Measurements from ENCODE around the gene CELSR2.

Gene CELSR2

GRCh38 chr1:109241344-109241743 is 8.0 kb upstream of the CELSR2 start:
- no peak for DNase-seq

GRCh38 chr1:109241841-109242345 is 7.4 kb upstream of the CELSR2 start:
- TF ChIP-seq CTCF (IDR thresholded peaks at IDR 0.05; ENCODE audit: low read depth, low read length), result no peak
- H3K4me3 ChIP-seq (ENCODE audit: low read depth, low read length), result no peak overlapping the region
- H3K27me3 ChIP-seq (ENCODE audit: insufficient read depth, low read depth, severe bottlenecking), result no peaks in the 10 kb centered on the region
- no peaks in the 10 kb centered on the region for H3K9me3 ChIP-seq (ENCODE audit: severe bottlenecking)
- no peak for DNase-seq
- H3K36me3 ChIP-seq, result peaks cover 25% of the 10 kb centered on the region
- no peak overlapping the region for H3K27ac ChIP-seq

More at GRCh38 chr1:109241344-109241743, 8.0 kb upstream of the CELSR2 start:
- no peak overlapping the region for H3K27ac ChIP-seq
- H3K36me3 ChIP-seq, result peaks cover 30% of the 10 kb centered on the region
- no peaks in the 10 kb centered on the region for H3K9me3 ChIP-seq (ENCODE audit: severe bottlenecking)
- no peak overlapping the region for H3K4me3 ChIP-seq (ENCODE audit: low read depth, low read length)
- H3K27me3 ChIP-seq (ENCODE audit: insufficient read depth, low read depth, severe bottlenecking), result no peaks in the 10 kb centered on the region
- TF ChIP-seq CTCF (IDR thresholded peaks at IDR 0.05; ENCODE audit: low read depth, low read length), result no peak

- no peaks in the 10 kb centered on the region for H3K27me3 ChIP-seq (ENCODE audit: insufficient read depth, low read depth, severe bottlenecking)
These were observed 7.0 kb upstream of the CELSR2 start for GRCh38 chr1:109242387-109242786.

GRCh38 chr1:109243221-109243620 is 6.1 kb upstream of the CELSR2 start:
- no peaks in the 10 kb centered on the region for H3K9me3 ChIP-seq (ENCODE audit: severe bottlenecking)
- no peak for TF ChIP-seq CTCF (IDR thresholded peaks at IDR 0.05; ENCODE audit: low read depth, low read length)
- peaks cover 12% of the 10 kb centered on the region for H3K36me3 ChIP-seq
- no peak overlapping the region for H3K4me3 ChIP-seq (ENCODE audit: low read depth, low read length)
- no peaks in the 10 kb centered on the region for H3K27me3 ChIP-seq (ENCODE audit: insufficient read depth, low read depth, severe bottlenecking)
- H3K27ac ChIP-seq, result no peak overlapping the region
- DNase-seq, result no peak

More at GRCh38 chr1:109242387-109242786, 7.0 kb upstream of the CELSR2 start:
- TF ChIP-seq CTCF (IDR thresholded peaks at IDR 0.05; ENCODE audit: low read depth, low read length), result no peak
- Histone ChIP-seq H3K4me3 (ENCODE audit: low read depth, low read length) (no peak overlapping the region), H3K9me3 (ENCODE audit: severe bottlenecking) (no peaks in the 10 kb centered on the region), H3K27ac (no peak overlapping the region), H3K36me3 (peaks cover 20% of the 10 kb centered on the region)
- peak; percentile 33 for DNase-seq

GRCh38 chr1:109243860-109244552 is 5.3 kb upstream of the CELSR2 start:
- Histone ChIP-seq H3K9me3 (ENCODE audit: severe bottlenecking) (no peaks in the 10 kb centered on the region), H3K27me3 (ENCODE audit: insufficient read depth, low read depth, severe bottlenecking) (no peaks in the 10 kb centered on the region), H3K36me3 (peaks cover 4% of the 10 kb centered on the region), H3K4me3 (ENCODE audit: low read depth, low read length) (no peak overlapping the region), H3K27ac (no peak overlapping the region)
- TF ChIP-seq CTCF (IDR thresholded peaks at IDR 0.05; ENCODE audit: low read depth, low read length), result no peak
- DNase-seq, result no peak
